Measurements from ENCODE around the gene PRR14L.

DNA sequence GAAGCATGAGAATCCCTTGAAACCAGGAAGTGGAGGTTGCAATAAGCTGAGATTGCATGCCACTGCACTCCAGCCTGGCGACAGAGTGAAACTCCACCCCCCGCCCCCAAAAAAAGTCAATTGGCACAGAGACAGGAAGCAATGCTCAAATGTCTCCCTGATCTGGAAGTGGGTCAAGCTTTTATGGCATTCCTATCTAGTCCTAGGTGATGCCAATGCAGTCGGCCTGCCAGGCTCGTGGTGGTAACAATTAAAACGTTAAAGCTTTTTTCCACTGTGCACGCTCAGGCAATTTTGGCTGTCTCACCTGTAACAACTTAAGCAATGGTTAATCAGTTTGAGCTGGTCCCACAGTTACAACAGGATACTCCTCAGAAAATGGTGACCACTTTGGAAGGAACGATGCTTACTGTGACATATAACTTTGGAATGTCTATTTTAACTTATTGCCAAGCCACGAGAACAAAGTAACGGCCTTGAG lies 69.0 kb downstream of the PRR14L start:
- TF ChIP-seq, protein P1, sequence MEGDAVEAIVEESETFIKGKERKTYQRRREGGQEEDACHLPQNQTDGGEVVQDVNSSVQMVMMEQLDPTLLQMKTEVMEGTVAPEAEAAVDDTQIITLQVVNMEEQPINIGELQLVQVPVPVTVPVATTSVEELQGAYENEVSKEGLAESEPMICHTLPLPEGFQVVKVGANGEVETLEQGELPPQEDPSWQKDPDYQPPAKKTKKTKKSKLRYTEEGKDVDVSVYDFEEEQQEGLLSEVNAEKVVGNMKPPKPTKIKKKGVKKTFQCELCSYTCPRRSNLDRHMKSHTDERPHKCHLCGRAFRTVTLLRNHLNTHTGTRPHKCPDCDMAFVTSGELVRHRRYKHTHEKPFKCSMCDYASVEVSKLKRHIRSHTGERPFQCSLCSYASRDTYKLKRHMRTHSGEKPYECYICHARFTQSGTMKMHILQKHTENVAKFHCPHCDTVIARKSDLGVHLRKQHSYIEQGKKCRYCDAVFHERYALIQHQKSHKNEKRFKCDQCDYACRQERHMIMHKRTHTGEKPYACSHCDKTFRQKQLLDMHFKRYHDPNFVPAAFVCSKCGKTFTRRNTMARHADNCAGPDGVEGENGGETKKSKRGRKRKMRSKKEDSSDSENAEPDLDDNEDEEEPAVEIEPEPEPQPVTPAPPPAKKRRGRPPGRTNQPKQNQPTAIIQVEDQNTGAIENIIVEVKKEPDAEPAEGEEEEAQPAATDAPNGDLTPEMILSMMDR (IDR thresholded peaks at IDR 0.05; ENCODE audit: low read depth, low read length), result no peak
- no peak for TF ChIP-seq POLR2A (IDR thresholded peaks at IDR 0.05; ENCODE audit: extremely low read depth, insufficient read length)
- no peak for TF ChIP-seq MYC (IDR thresholded peaks at IDR 0.05; ENCODE audit: low read depth, low read length)

Data from NB4 (cell line).